GM12878 (cell line): ENCODE results near the gene YWHAH. TPM values are rescaled to one million over a fixed set of nuclear protein-coding genes. Genes with fewer than 3 reads are reported as not detected.

Experiments used
- ATAC-seq: fragments of 200-7000 bp; cut with Tn5 transposase; 3 replicates; pipeline ENCODE4 v1.9.1; 2020; ENCODE audit warnings: mild to moderate bottlenecking, moderate library complexity
- BruUV-seq: library from RNA; stranded (reverse); fragments of 400-500 nt; replicated peaks from 2 replicates; lab custom pipeline; 2021; lab: Mats Ljungman, UMichigan
- CTCF ChIA-PET: fragments of 300-600 bp; sonication (Branson Sonifier 250); formaldehyde crosslinking; extraction: SDS; loops from one replicate; lab custom pipeline; 2021; ENCODE audit warnings: inconsistent platforms; lab: Yijun Ruan, JAX
- POLR2A ChIA-PET: fragments of 350-600 bp; formaldehyde crosslinking; extraction: SDS; loops from one replicate; lab custom pipeline; 2021; ENCODE audit warnings: inconsistent platforms; lab: Charles Lee
- RAD21 ChIA-PET: fragments of 300-600 bp; sonication (Branson Sonifier 250); formaldehyde crosslinking; loops from one replicate; lab custom pipeline; 2023; ENCODE audit warnings: antibody characterized with exemption; ENCODE audit not compliant: unreplicated experiment; lab: Charles Lee
- SMC1A ChIA-PET: fragments of 300-600 bp; sonication (Branson Sonifier 250); formaldehyde crosslinking; loops from one replicate; lab custom pipeline; 2023; ENCODE audit not compliant: unreplicated experiment, uncharacterized antibody; lab: Charles Lee
- DNase-seq: peaks from one replicate; pipeline ENCODE4 v3.0.0-alpha.2; 2011; ENCODE audit warnings: low read depth, low spot score
- FAIRE-seq: peaks from 3 replicates; lab custom pipeline; 2011; peaks lifted over from hg19 to GRCh38; lab: Jason Lieb, UNC
- H2AFZ ChIP-seq: 2 replicates; pipeline ENCODE4 v1.6.0; 2011; ENCODE audit warnings: low read depth, low read length, control low read depth; ENCODE audit not compliant: control insufficient read depth
- H3K27ac ChIP-seq: 2 replicates; pipeline ENCODE4 v1.5.1; 2011; ENCODE audit warnings: control low read depth; ENCODE audit not compliant: control insufficient read depth, insufficient read depth
- H3K27me3 ChIP-seq, 2 experiments: replicated peaks in 1 of 2; 2 replicates each; pipeline versions ENCODE4 v1.6.0 to v1.6.1; 2011; ENCODE audit warnings: low read length in 1 of 2; ENCODE audit not compliant: control insufficient read depth in 2 of 2, insufficient read depth in 2 of 2
- H3K36me3 ChIP-seq, 2 experiments: 2 replicates each; pipeline ENCODE4 v1.5.1; 2011; ENCODE audit warnings: low read length in 1 of 2; ENCODE audit not compliant: control insufficient read depth in 2 of 2, insufficient read depth in 2 of 2
- H3K4me1 ChIP-seq: 2 replicates; pipeline ENCODE4 v1.6.1; 2011; ENCODE audit warnings: mild to moderate bottlenecking, low read length, moderate library complexity, mixed read lengths; ENCODE audit not compliant: control insufficient read depth, insufficient read depth
- H3K4me2 ChIP-seq: 2 replicates; pipeline ENCODE4 v1.6.0; 2011; ENCODE audit warnings: control low read depth; ENCODE audit not compliant: control insufficient read depth, insufficient read depth
- H3K4me3 ChIP-seq: fragments of 200-600 bp; sonication (generic); 2 replicates; pipeline ENCODE4 v1.5.1; 2016
- H3K79me2 ChIP-seq: 2 replicates; pipeline ENCODE4 v1.6.0; 2011; ENCODE audit warnings: low read length; ENCODE audit not compliant: control insufficient read depth, insufficient read depth
- H3K9ac ChIP-seq: 2 replicates; pipeline ENCODE4 v1.8.0; 2011; ENCODE audit warnings: low read length, control low read depth, mixed read lengths; ENCODE audit not compliant: control insufficient read depth, insufficient read depth
- H3K9me3 ChIP-seq: replicated peaks from 3 replicates; pipeline ENCODE4 v1.5.1; 2011; ENCODE audit warnings: mild to moderate bottlenecking, low read length; ENCODE audit not compliant: control insufficient read depth, insufficient read depth
- H4K20me1 ChIP-seq: 2 replicates; pipeline ENCODE4 v1.6.0; 2011; ENCODE audit not compliant: control insufficient read depth, insufficient read depth
- BHLHE40 ChIP-seq, 2 experiments: fragments of 450-650 bp in 1 of 2; IDR thresholded peaks; 2 replicates each; pipeline ENCODE4 v1.6.1; 2011 to 2017; ENCODE audit warnings: low read depth in 2 of 2, borderline replicate concordance in 1 of 2, improper control_type of control experiment in 1 of 2, low read length in 1 of 2, mild to moderate bottlenecking in 1 of 2
- CHD1 ChIP-seq: IDR thresholded peaks from 2 replicates; pipeline ENCODE4 v1.6.1; 2012; ENCODE audit warnings: low read depth, low read length, improper control_type of control experiment
- E2F8 ChIP-seq: fragments of 450-650 bp; IDR thresholded peaks from 2 replicates; pipeline ENCODE4 v1.6.1; 2018; ENCODE audit warnings: mild to moderate bottlenecking, low read depth, moderate library complexity; ENCODE audit not compliant: partially characterized antibody
- EGR1 ChIP-seq, 2 experiments: IDR thresholded peaks; 1 replicate in 1 of 2; 2 replicates in 1 of 2; pipeline ENCODE4 v1.6.1; 2011 to 2012; ENCODE audit warnings: low read depth in 2 of 2, low read length in 2 of 2, borderline replicate concordance in 1 of 2, mild to moderate bottlenecking in 1 of 2, moderate library complexity in 1 of 2
- GABPA ChIP-seq: IDR thresholded peaks from 2 replicates; pipeline ENCODE4 v1.6.1; 2014; ENCODE audit warnings: antibody characterized with exemption, low read depth, mild to moderate bottlenecking, inconsistent platforms
- HDAC6 ChIP-seq: fragments of 200-600 bp; sonication (generic); IDR thresholded peaks from one replicate; pipeline ENCODE4 v1.8.0; 2017; ENCODE audit warnings: antibody characterized with exemption; ENCODE audit not compliant: unreplicated experiment
- KAT2A ChIP-seq: conservative IDR thresholded peaks from 2 replicates; pipeline ENCODE4 v1.6.1; 2011; ENCODE audit warnings: low read depth, low read length; ENCODE audit not compliant: control insufficient read depth
- KLF5 ChIP-seq: fragments of 450-650 bp; IDR thresholded peaks from 2 replicates; pipeline ENCODE4 v1.6.1; 2014; ENCODE audit warnings: mild to moderate bottlenecking; ENCODE audit not compliant: partially characterized antibody
- NRF1 ChIP-seq: conservative IDR thresholded peaks from 2 replicates; pipeline ENCODE4 v1.6.1; 2011; ENCODE audit warnings: mild to moderate bottlenecking, low read depth, low read length, improper control_type of control experiment
- RB1 ChIP-seq: fragments of 450-650 bp; formaldehyde crosslinking; IDR thresholded peaks from 2 replicates; pipeline ENCODE4 v1.6.1; 2017; ENCODE audit warnings: mild to moderate bottlenecking, borderline replicate concordance
- ZBTB40 ChIP-seq: fragments of 450-650 bp; IDR thresholded peaks from 2 replicates; pipeline ENCODE4 v1.6.1; 2016; ENCODE audit warnings: mild to moderate bottlenecking, moderate library complexity, borderline replicate concordance
- WGBS: methylation state at CpG from one replicate; pipeline ENCODE4 v1.1.6; 2016; ENCODE audit warnings: low lambda C conversion rate; ENCODE audit not compliant: insufficient replicate concordance, insufficient coverage; ENCODE audit errors: missing lambda C conversion rate; 5-methylcytosine and 5-hydroxymethylcytosine counted together
- in situ Hi-C: fragments of 300-500 bp; cut with MboI; formaldehyde crosslinking; loops from 9 replicates; pipeline ENCODE4 v1.14.3; 2018; ENCODE audit warnings: mixed read lengths
- intact Hi-C: fragments of 100-400 bp; cut with micrococcal nuclease; formaldehyde crosslinking; loops from one replicate; pipeline ENCODE4 v1.14.2; 2022; ENCODE audit not compliant: unreplicated experiment
- polyA plus RNA-seq, 11 experiments: library from polyadenylated mRNA; depleted of rRNA in 4 of 11; unstranded in 6 of 11; stranded (reverse) in 5 of 11; fragments of >200 nt; fragmentation: Nextera tagmentation in 4 of 11; fragmentation: Illumina TruSeq in 1 of 11; extraction: Ambion mirVana in 4 of 11; extraction: Trizol in 1 of 11; gene quantifications; 1 replicate in 1 of 11; 2 replicates in 10 of 11; pipeline versions ENCODE4 v1.2.1 to v1.2.3, GENCODE V29; 2011 to 2016; ENCODE audit warnings: inconsistent platforms in 2 of 11, missing spikeins in 2 of 11, low read depth in 1 of 11
- total RNA-seq, 4 experiments: library from RNA; depleted of rRNA in 3 of 4; stranded (reverse); fragments of >200 nt in 3 of 4; fragmentation: Illumina TruSeq in 1 of 4; extraction: Trizol in 1 of 4; gene quantifications; 2 replicates each; pipeline versions ENCODE4 v1.2.1 to v1.2.3, GENCODE V29; 2013 to 2021
- TF ChIP-seq, protein P1 (sequence below): IDR thresholded peaks from 2 replicates; pipeline ENCODE4 v1.6.1; 2012; ENCODE audit warnings: low read depth, low read length, improper control_type of control experiment
- TF ChIP-seq, protein P2 (sequence below): fragments of 450-650 bp; IDR thresholded peaks from 2 replicates; pipeline ENCODE4 v1.6.1; 2017; ENCODE audit warnings: borderline replicate concordance
- TF ChIP-seq, protein P3 (sequence below): fragments of 450-650 bp; IDR thresholded peaks from 2 replicates; pipeline ENCODE4 v1.6.1; 2014; ENCODE audit warnings: mild to moderate bottlenecking

Gene YWHAH
- total and polyA plus RNA-seq, 10 of the 15 experiments (the other 5 are each of a cell fraction or from before 2014, with no cell fraction given) = 34.2 to 197 (median 115) TPM

- Histone ChIP-seq H3K79me2 (peaks cover 11% of the 10 kb centered on the region), H3K27ac (no peak overlapping the region), H3K4me2 (no peak overlapping the region), H3K9me3 (no peaks in the 10 kb centered on the region), H3K4me1 (peaks cover 5% of the 10 kb centered on the region; the same call in 1 of the 2 replicates), H3K4me3 (no peak overlapping the region), H3K36me3 (no peaks in the 10 kb centered on the region), H3K9ac (no peak overlapping the region), H3K27me3 (peaks cover 0 to 2% of the 10 kb centered on the region in 2 experiments; a peak in 1 of 4 replicates), H2AFZ (no peak overlapping the region), H4K20me1 (no peaks in the 10 kb centered on the region)
- intact Hi-C loops = no loop called here
- in situ Hi-C loops = no loop called here
- FAIRE-seq (no peak), DNase-seq (no peak), ATAC-seq (no peak)
- ChIA-PET SMC1A (no interaction called here), CTCF (interaction anchor here (1.6 kb wide), 1 partner anchor 303 kb away, joined by 3 read pairs; no protein-coding TSS in a partner anchor), POLR2A (no interaction called here), RAD21 (no interaction called here)
- BruUV-seq = no TSS peak
- WGBS = 58% methylated on average over 9 of the region's 9 CpGs
- TF ChIP-seq EGR1 (IDR thresholded peaks at IDR 0.05; ENCODE audit: borderline replicate concordance in 1 of 2, low read depth in 2 of 2, low read length in 2 of 2) = no peak
- TF ChIP-seq BHLHE40 (IDR thresholded peaks at IDR 0.05; ENCODE audit: borderline replicate concordance in 1 of 2, low read depth in 2 of 2, low read length in 1 of 2) = no peak
- TF ChIP-seq NRF1 = no peak
- TF ChIP-seq, protein P1, sequence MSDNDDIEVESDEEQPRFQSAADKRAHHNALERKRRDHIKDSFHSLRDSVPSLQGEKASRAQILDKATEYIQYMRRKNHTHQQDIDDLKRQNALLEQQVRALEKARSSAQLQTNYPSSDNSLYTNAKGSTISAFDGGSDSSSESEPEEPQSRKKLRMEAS = no peak
- TF ChIP-seq, protein P2, sequence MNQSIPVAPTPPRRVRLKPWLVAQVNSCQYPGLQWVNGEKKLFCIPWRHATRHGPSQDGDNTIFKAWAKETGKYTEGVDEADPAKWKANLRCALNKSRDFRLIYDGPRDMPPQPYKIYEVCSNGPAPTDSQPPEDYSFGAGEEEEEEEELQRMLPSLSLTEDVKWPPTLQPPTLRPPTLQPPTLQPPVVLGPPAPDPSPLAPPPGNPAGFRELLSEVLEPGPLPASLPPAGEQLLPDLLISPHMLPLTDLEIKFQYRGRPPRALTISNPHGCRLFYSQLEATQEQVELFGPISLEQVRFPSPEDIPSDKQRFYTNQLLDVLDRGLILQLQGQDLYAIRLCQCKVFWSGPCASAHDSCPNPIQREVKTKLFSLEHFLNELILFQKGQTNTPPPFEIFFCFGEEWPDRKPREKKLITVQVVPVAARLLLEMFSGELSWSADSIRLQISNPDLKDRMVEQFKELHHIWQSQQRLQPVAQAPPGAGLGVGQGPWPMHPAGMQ = no peak
- no peak for TF ChIP-seq GABPA
- TF ChIP-seq, protein P3, sequence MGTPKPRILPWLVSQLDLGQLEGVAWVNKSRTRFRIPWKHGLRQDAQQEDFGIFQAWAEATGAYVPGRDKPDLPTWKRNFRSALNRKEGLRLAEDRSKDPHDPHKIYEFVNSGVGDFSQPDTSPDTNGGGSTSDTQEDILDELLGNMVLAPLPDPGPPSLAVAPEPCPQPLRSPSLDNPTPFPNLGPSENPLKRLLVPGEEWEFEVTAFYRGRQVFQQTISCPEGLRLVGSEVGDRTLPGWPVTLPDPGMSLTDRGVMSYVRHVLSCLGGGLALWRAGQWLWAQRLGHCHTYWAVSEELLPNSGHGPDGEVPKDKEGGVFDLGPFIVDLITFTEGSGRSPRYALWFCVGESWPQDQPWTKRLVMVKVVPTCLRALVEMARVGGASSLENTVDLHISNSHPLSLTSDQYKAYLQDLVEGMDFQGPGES = no peak
- no peak for TF ChIP-seq E2F8
- TF ChIP-seq ZBTB40 = no peak
- no peak for TF ChIP-seq KAT2A
- no peak for TF ChIP-seq HDAC6
- no peak for TF ChIP-seq RB1
- no peak for TF ChIP-seq CHD1
- no peak for TF ChIP-seq KLF5
These were observed 3.8 kb upstream of the YWHAH start for GRCh38 chr22:31940506-31940905.
